PFSK-1 (cell line): Measurements from ENCODE around the gene DYNC1H1.

Experiments used
- FOXP2 ChIP-seq: optimal IDR thresholded peaks from 2 replicates; pipeline ENCODE3; 2011; ENCODE audit warnings: borderline replicate concordance, control low read depth, inconsistent platforms; ENCODE audit not compliant: insufficient read depth; ENCODE audit errors: extremely low read length, extremely low read depth
- POLR2AphosphoS5 ChIP-seq: IDR thresholded peaks from 2 replicates; pipeline ENCODE4 v1.6.1; 2012; ENCODE audit warnings: low read depth, mild to moderate bottlenecking, control low read depth, low read length, moderate library complexity
- REST ChIP-seq, 2 experiments: IDR thresholded peaks; 2 replicates each; pipeline versions ENCODE4 v1.6.1 to v1.8.0; 2011 to 2012; ENCODE audit warnings: low read depth in 2 of 2, low read length in 2 of 2, control low read depth in 1 of 2, inconsistent platforms in 1 of 2, mild to moderate bottlenecking in 1 of 2, moderate library complexity in 1 of 2; ENCODE audit not compliant: insufficient read depth in 1 of 2
- SIN3A ChIP-seq: IDR thresholded peaks from 2 replicates; pipeline ENCODE4 v1.6.1; 2012; ENCODE audit warnings: mild to moderate bottlenecking, low read length, moderate library complexity, borderline replicate concordance; ENCODE audit not compliant: insufficient read depth
- TAF1 ChIP-seq: IDR thresholded peaks from 2 replicates; pipeline ENCODE4 v1.6.1; 2012; ENCODE audit warnings: low read length, control low read depth, borderline replicate concordance; ENCODE audit not compliant: insufficient read depth

Gene DYNC1H1

GRCh38 chr14:101965770-101966722 lies 1.7 kb downstream of the DYNC1H1 start:
- no peak for TF ChIP-seq FOXP2
- TF ChIP-seq POLR2AphosphoS5, result no peak
- TF ChIP-seq SIN3A, result no peak
- TF ChIP-seq TAF1, result no peak
- no peak for TF ChIP-seq REST (IDR thresholded peaks at IDR 0.05; ENCODE audit: insufficient read depth in 1 of 2, low read depth in 2 of 2, low read length in 2 of 2)

GRCh38 chr14:101966742-101967141 lies 2.4 kb downstream of the DYNC1H1 start:
- TF ChIP-seq SIN3A, result no peak
- no peak for TF ChIP-seq POLR2AphosphoS5
- TF ChIP-seq FOXP2, result no peak
- no peak for TF ChIP-seq TAF1
- TF ChIP-seq REST (IDR thresholded peaks at IDR 0.05; ENCODE audit: insufficient read depth in 1 of 2, low read depth in 2 of 2, low read length in 2 of 2), result no peak

- no peak for TF ChIP-seq TAF1
Measured at GRCh38 chr14:101968186-101968585, 3.8 kb downstream of the DYNC1H1 start.

GRCh38 chr14:101969481-101969880 lies 5.1 kb downstream of the DYNC1H1 start:
- TF ChIP-seq TAF1 (no peak), REST (IDR thresholded peaks at IDR 0.05; ENCODE audit: insufficient read depth in 1 of 2, low read depth in 2 of 2, low read length in 2 of 2) (no peak), FOXP2 (no peak)

GRCh38 chr14:101970830-101971400 lies 6.5 kb downstream of the DYNC1H1 start:
- no peak for TF ChIP-seq SIN3A
- no peak for TF ChIP-seq FOXP2
- no peak for TF ChIP-seq REST (IDR thresholded peaks at IDR 0.05; ENCODE audit: insufficient read depth in 1 of 2, low read depth in 2 of 2, low read length in 2 of 2)
- TF ChIP-seq POLR2AphosphoS5, result no peak
- no peak for TF ChIP-seq TAF1
